ENCODE measurements around the gene RUNDC3A. TPM values are rescaled to one million over a fixed set of nuclear protein-coding genes. Genes with fewer than 3 reads are reported as not detected.

The RUNDC3A gene
- total and polyA plus RNA-seq, 2 of the 13 experiments (the other 11 are each of a cell fraction or from before 2014, with no cell fraction given): 0.25 TPM; not detected in 1

GRCh38 chr17:44363613-44364159, 55.3 kb downstream of the RUNDC3A start, which contains the start of gene FAM171A2 (continued):
- TF ChIP-seq JUNB (CRISPR knock-in tag; IDR thresholded peaks at IDR 0.05; ENCODE audit: borderline replicate concordance) (no peak), HMG20B (CRISPR knock-in tag; conservative IDR thresholded peaks at IDR 0.05) (no peak), ZNF3 (CRISPR knock-in tag; IDR thresholded peaks at IDR 0.05) (no peak), MTA1 (CRISPR knock-in tag; IDR thresholded peaks at IDR 0.05; ENCODE audit: borderline replicate concordance) (no peak), FOSL2 (CRISPR knock-in tag; IDR thresholded peaks at IDR 0.05) (no peak), PREB (CRISPR knock-in tag; IDR thresholded peaks at IDR 0.05) (no peak), SP140L (CRISPR knock-in tag; IDR thresholded peaks at IDR 0.05; ENCODE audit: borderline replicate concordance) (no peak), TBP (CRISPR knock-in tag; IDR thresholded peaks at IDR 0.05) (no peak), TBX2 (CRISPR knock-in tag; IDR thresholded peaks at IDR 0.05; ENCODE audit: borderline replicate concordance) (no peak), RFXAP (CRISPR knock-in tag; IDR thresholded peaks at IDR 0.05; ENCODE audit: borderline replicate concordance) (peak; percentile 55; the same call in 1 of the 2 replicates), HNRNPUL1 (IDR thresholded peaks at IDR 0.05; ENCODE audit: low read depth, low read length) (no peak), DNMT1 (CRISPR knock-in tag; IDR thresholded peaks at IDR 0.05) (no peak; the same call in 1 of the 2 replicates), SOX13 (IDR thresholded peaks at IDR 0.05) (0 out of 2 replicates have a peak, but pooled peaks have one; percentile 12), SOX13 (CRISPR knock-in tag; conservative IDR thresholded peaks at IDR 0.05 in 1 of 2, IDR thresholded peaks at IDR 0.05 in 1 of 2) (no peak; a peak in 1 of 4 replicates), SIN3B (IDR thresholded peaks at IDR 0.05; ENCODE audit: low read length) (no peak), PAX8 (CRISPR knock-in tag; IDR thresholded peaks at IDR 0.05; ENCODE audit: borderline replicate concordance) (no peak), RNF219 (CRISPR knock-in tag; IDR thresholded peaks at IDR 0.05) (no peak), ZBTB34 (CRISPR knock-in tag; IDR thresholded peaks at IDR 0.05) (no peak), RFXANK (CRISPR knock-in tag; IDR thresholded peaks at IDR 0.05) (no peak), TCF7 (IDR thresholded peaks at IDR 0.05; ENCODE audit: low read depth) (no peak), MAX (IDR thresholded peaks at IDR 0.05) (peak; percentile 81), NCOA2 (CRISPR knock-in tag; IDR thresholded peaks at IDR 0.05) (no peak), SMARCC2 (IDR thresholded peaks at IDR 0.05) (no peak), ZSCAN21 (CRISPR knock-in tag; IDR thresholded peaks at IDR 0.05; ENCODE audit: borderline replicate concordance) (peak; percentile 71; the same call in 1 of the 2 replicates), TAF15 (IDR thresholded peaks at IDR 0.05; ENCODE audit: low read depth, low read length, poor library complexity, severe bottlenecking) (no peak), ZNF776 (CRISPR knock-in tag; IDR thresholded peaks at IDR 0.05) (peak; percentile 38; the same call in 1 of the 2 replicates), NAIF1 (CRISPR knock-in tag; IDR thresholded peaks at IDR 0.05; ENCODE audit: borderline replicate concordance) (no peak), YY1 (IDR thresholded peaks at IDR 0.05; ENCODE audit: insufficient read depth, insufficient replicate concordance, low read depth, low read length) (peak; percentile 77)
